ENCODE measurements around the gene KCNK7.

KCNK7 gene

GRCh38 chr11:65549096-65549495 lies 46.5 kb downstream of the KCNK7 start:
- Histone ChIP-seq H3K27me3 (ENCODE audit: insufficient read depth, low read length, poor library complexity) (no peaks in the 10 kb centered on the region), H3K79me2 (ENCODE audit: insufficient read depth, low read length) (no peaks in the 10 kb centered on the region), H2AFZ (ENCODE audit: low read depth, low read length) (no peak overlapping the region), H3K4me2 (ENCODE audit: insufficient read depth, low read length) (no peak overlapping the region), H4K20me1 (ENCODE audit: insufficient read depth, low read length) (peaks cover 9% of the 10 kb centered on the region), H3K4me1 (ENCODE audit: insufficient read depth, low read length) (peaks cover 62% of the 10 kb centered on the region), H3K36me3 (ENCODE audit: insufficient read depth, low read length) (no peaks in the 10 kb centered on the region), H3K4me3 (ENCODE audit: low read depth in 1 of 2, low read length in 2 of 2) (no peak overlapping the region), H3K9ac (ENCODE audit: low read depth, low read length) (no peak overlapping the region), H3K27ac (ENCODE audit: low read length) (no peak overlapping the region), H3K9me3 (ENCODE audit: insufficient read depth, low read length, severe bottlenecking) (no peaks in the 10 kb centered on the region)
- no peak for TF ChIP-seq EZH2 (IDR thresholded peaks at IDR 0.05; ENCODE audit: borderline replicate concordance, low read depth, low read length, severe bottlenecking)
- no peak for TF ChIP-seq CTCF (IDR thresholded peaks at IDR 0.05; ENCODE audit: borderline replicate concordance, extremely low read depth, low read length, poor library complexity, severe bottlenecking)
- DNase-seq (no peak), ATAC-seq (ENCODE audit: insufficient read depth, low read depth) (no peak)

- Histone ChIP-seq H3K4me2 (ENCODE audit: insufficient read depth, low read length) (peak overlapping the region; percentile 67; the same call in 1 of the 2 replicates), H3K9me3 (ENCODE audit: insufficient read depth, low read length, severe bottlenecking) (no peaks in the 10 kb centered on the region), H3K4me1 (ENCODE audit: insufficient read depth, low read length) (peaks cover 55% of the 10 kb centered on the region), H3K9ac (ENCODE audit: low read depth, low read length) (no peak overlapping the region), H2AFZ (ENCODE audit: low read depth, low read length) (no peak overlapping the region), H4K20me1 (ENCODE audit: insufficient read depth, low read length) (peaks cover 9% of the 10 kb centered on the region), H3K4me3 (ENCODE audit: low read depth in 1 of 2, low read length in 2 of 2) (no peak overlapping the region), H3K36me3 (ENCODE audit: insufficient read depth, low read length) (no peaks in the 10 kb centered on the region), H3K27ac (ENCODE audit: low read length) (no peak overlapping the region), H3K27me3 (ENCODE audit: insufficient read depth, low read length, poor library complexity) (no peaks in the 10 kb centered on the region), H3K79me2 (ENCODE audit: insufficient read depth, low read length) (no peaks in the 10 kb centered on the region)
- no peak for TF ChIP-seq CTCF (IDR thresholded peaks at IDR 0.05; ENCODE audit: borderline replicate concordance, extremely low read depth, low read length, poor library complexity, severe bottlenecking)
- TF ChIP-seq EZH2 (IDR thresholded peaks at IDR 0.05; ENCODE audit: borderline replicate concordance, low read depth, low read length, severe bottlenecking): no peak
- DNase-seq (no peak), ATAC-seq (ENCODE audit: insufficient read depth, low read depth) (no peak)
These were observed 47.2 kb downstream of the KCNK7 start for GRCh38 chr11:65548395-65548794.

- TF ChIP-seq EZH2 (IDR thresholded peaks at IDR 0.05; ENCODE audit: borderline replicate concordance, low read depth, low read length, severe bottlenecking) (no peak), CTCF (IDR thresholded peaks at IDR 0.05; ENCODE audit: borderline replicate concordance, extremely low read depth, low read length, poor library complexity, severe bottlenecking) (no peak)
- no peaks in the 10 kb centered on the region for H3K27me3 ChIP-seq (ENCODE audit: insufficient read depth, low read length, poor library complexity)
- peak overlapping the region; percentile 46 for H3K9ac ChIP-seq (ENCODE audit: low read depth, low read length)
- peaks cover 49% of the 10 kb centered on the region for H3K4me1 ChIP-seq (ENCODE audit: insufficient read depth, low read length)
- H3K79me2 ChIP-seq (ENCODE audit: insufficient read depth, low read length): no peaks in the 10 kb centered on the region
- peak overlapping the region; percentile 35; the same call in 1 of the 2 replicates for H3K27ac ChIP-seq (ENCODE audit: low read length)
- DNase-seq (no peak), ATAC-seq (ENCODE audit: insufficient read depth, low read depth) (no peak)
- no peaks in the 10 kb centered on the region for H3K9me3 ChIP-seq (ENCODE audit: insufficient read depth, low read length, severe bottlenecking)
- H2AFZ ChIP-seq (ENCODE audit: low read depth, low read length): no peak overlapping the region
- peak overlapping the region; percentile 67 for H3K4me2 ChIP-seq (ENCODE audit: insufficient read depth, low read length)
- no peaks in the 10 kb centered on the region for H3K36me3 ChIP-seq (ENCODE audit: insufficient read depth, low read length)
- peak overlapping the region in 1 of 2 experiments; percentile 52; a peak in 2 of 4 replicates for H3K4me3 ChIP-seq (ENCODE audit: low read depth in 1 of 2, low read length in 2 of 2)
- H4K20me1 ChIP-seq (ENCODE audit: insufficient read depth, low read length): peaks cover 6% of the 10 kb centered on the region
These were observed 48.0 kb downstream of the KCNK7 start for GRCh38 chr11:65547446-65548125.
